IMR-90 (cell line): ENCODE results near the gene GPAT3. TPM values are rescaled to one million over a fixed set of nuclear protein-coding genes. Genes with fewer than 3 reads are reported as not detected.

Experiments
- ATAC-seq: fragments of 200-7000 bp; cut with Tn5 transposase; 2 replicates; pipeline ENCODE4 v1.9.1; 2020; ENCODE audit warnings: low read depth, mild to moderate bottlenecking, moderate library complexity
- BruUV-seq: library from RNA; stranded (reverse); fragments of 400-500 nt; replicated peaks from 2 replicates; lab custom pipeline; 2021; lab: Mats Ljungman, UMichigan
- CTCF ChIA-PET: fragments of 300-600 bp; formaldehyde crosslinking; extraction: SDS; loops from one replicate; lab custom pipeline; 2021; ENCODE audit warnings: antibody characterized with exemption; lab: Yijun Ruan, JAX
- POLR2A ChIA-PET: fragments of 300-600 bp; sonication (Branson Sonifier 250); formaldehyde crosslinking; loops from one replicate; lab custom pipeline; 2022; ENCODE audit warnings: antibody characterized with exemption; ENCODE audit not compliant: unreplicated experiment; lab: Charles Lee
- DNase-seq: peaks from one replicate; pipeline ENCODE4 v3.0.0; 2013
- H2AFZ ChIP-seq: replicated peaks from 2 replicates; pipeline ENCODE3; 2013; ENCODE audit warnings: low read length, mild to moderate bottlenecking; ENCODE audit not compliant: poor library complexity
- H2AK5ac ChIP-seq: 2 replicates; pipeline ENCODE4 v1.6.1; 2013; ENCODE audit warnings: low read depth, low read length, inconsistent platforms
- H2AK9ac ChIP-seq: replicated peaks from 2 replicates; pipeline ENCODE3; 2013; ENCODE audit warnings: mild to moderate bottlenecking, low read depth, low read length, moderate library complexity; ENCODE audit not compliant: poor library complexity
- H2BK120ac ChIP-seq: 2 replicates; pipeline ENCODE4 v1.6.1; 2013; ENCODE audit warnings: low read depth, low read length, inconsistent platforms
- H2BK15ac ChIP-seq: 3 replicates; pipeline ENCODE4 v1.6.1; 2013; ENCODE audit warnings: low read depth, low read length, inconsistent platforms
- H2BK20ac ChIP-seq: 2 replicates; pipeline ENCODE4 v1.6.1; 2013; ENCODE audit warnings: low read depth, mild to moderate bottlenecking, inconsistent platforms, low read length, moderate library complexity
- H2BK5ac ChIP-seq: 2 replicates; pipeline ENCODE4 v1.6.1; 2013; ENCODE audit warnings: mild to moderate bottlenecking, low read depth, low read length, inconsistent platforms; ENCODE audit not compliant: poor library complexity, severe bottlenecking
- H3K14ac ChIP-seq: replicated peaks from 2 replicates; pipeline ENCODE4 v1.6.1; 2013; ENCODE audit warnings: low read depth, low read length, inconsistent platforms
- H3K18ac ChIP-seq: 2 replicates; pipeline ENCODE4 v1.6.1; 2013; ENCODE audit warnings: low read depth, low read length, control low read depth
- H3K23ac ChIP-seq: 2 replicates; pipeline ENCODE4 v1.6.1; 2013; ENCODE audit warnings: low read depth, low read length, inconsistent platforms
- H3K27ac ChIP-seq: 2 replicates; pipeline ENCODE4 v1.5.1; 2013; ENCODE audit warnings: mild to moderate bottlenecking, control low read depth, low read length; ENCODE audit not compliant: insufficient read depth
- H3K27me3 ChIP-seq: 2 replicates; pipeline ENCODE4 v1.6.1; 2013; ENCODE audit warnings: low read length; ENCODE audit not compliant: control insufficient read depth, insufficient read depth
- H3K36me3 ChIP-seq: 2 replicates; pipeline ENCODE4 v1.6.1; 2013; ENCODE audit warnings: low read length, mixed read lengths; ENCODE audit not compliant: control insufficient read depth, insufficient read depth
- H3K4ac ChIP-seq: 2 replicates; pipeline ENCODE4 v1.6.1; 2013; ENCODE audit warnings: low read depth, low read length, inconsistent platforms
- H3K4me1 ChIP-seq: 2 replicates; pipeline ENCODE4 v1.6.1; 2013; ENCODE audit warnings: low read length, mixed read lengths; ENCODE audit not compliant: control insufficient read depth, insufficient read depth
- H3K4me2 ChIP-seq: 2 replicates; pipeline ENCODE4 v1.6.1; 2013; ENCODE audit warnings: low read depth, mild to moderate bottlenecking, control low read depth, low read length, moderate library complexity
- H3K4me3 ChIP-seq: 2 replicates; pipeline ENCODE4 v1.5.1; 2013; ENCODE audit warnings: low read depth, mild to moderate bottlenecking, control low read depth, low read length, moderate library complexity; ENCODE audit not compliant: insufficient read depth
- H3K56ac ChIP-seq: 2 replicates; pipeline ENCODE4 v1.6.1; 2013; ENCODE audit warnings: low read length, inconsistent platforms; ENCODE audit not compliant: insufficient read depth; ENCODE audit errors: extremely low read depth
- H3K79me1 ChIP-seq, 2 experiments: 2 replicates each; pipeline ENCODE4 v1.6.1; 2013; ENCODE audit warnings: low read length in 2 of 2, inconsistent platforms in 1 of 2, low read depth in 1 of 2
- H3K9ac ChIP-seq: 2 replicates; pipeline ENCODE4 v1.6.1; 2013; ENCODE audit warnings: low read depth, low read length, control low read depth
- H3K9me1 ChIP-seq: 2 replicates; pipeline ENCODE4 v1.6.1; 2013; ENCODE audit warnings: low read length, inconsistent platforms; ENCODE audit not compliant: insufficient read depth
- H3K9me3 ChIP-seq: 2 replicates; pipeline ENCODE4 v1.6.1; 2013; ENCODE audit warnings: low read length; ENCODE audit not compliant: control insufficient read depth, insufficient read depth
- H4K20me1 ChIP-seq: 2 replicates; pipeline ENCODE4 v1.6.1; 2013; ENCODE audit warnings: low read length, inconsistent platforms; ENCODE audit not compliant: insufficient read depth
- H4K5ac ChIP-seq: 2 replicates; pipeline ENCODE4 v1.6.1; 2013; ENCODE audit warnings: mild to moderate bottlenecking, low read depth, low read length, control low read depth
- H4K8ac ChIP-seq, 2 experiments: 2 replicates each; pipeline ENCODE4 v1.6.1; 2013; ENCODE audit warnings: low read depth in 2 of 2, low read length in 2 of 2, control low read depth in 1 of 2, inconsistent platforms in 1 of 2
- H4K91ac ChIP-seq: 2 replicates; pipeline ENCODE4 v1.6.1; 2013; ENCODE audit warnings: low read depth, low read length, inconsistent platforms; ENCODE audit not compliant: insufficient read depth
- CEBPB ChIP-seq: IDR thresholded peaks from 2 replicates; pipeline ENCODE4 v1.6.1; 2012; ENCODE audit warnings: low read depth, low read length, improper control_type of control experiment
- POLR2A ChIP-seq: IDR thresholded peaks from 2 replicates; pipeline ENCODE4 v1.6.1; 2012; ENCODE audit warnings: mild to moderate bottlenecking, low read depth, low read length
- RFX5 ChIP-seq: IDR thresholded peaks from 2 replicates; pipeline ENCODE4 v1.8.0; 2012; ENCODE audit warnings: low read depth, mild to moderate bottlenecking, low read length, moderate library complexity
- WGBS, 2 experiments: methylation state at CpG; one replicate each; pipeline versions ENCODE4 v1.1.5 to v1.1.7; 2013; ENCODE audit warnings: missing lambda C conversion rate in 2 of 2; ENCODE audit not compliant: insufficient read length in 1 of 2; ENCODE audit errors: extremely low coverage in 2 of 2; 5-methylcytosine and 5-hydroxymethylcytosine counted together
- dilution Hi-C: fragments of 300-500 bp; cut with HindIII; formaldehyde crosslinking; loops from one replicate; pipeline ENCODE4 v1.14.3; 2018; ENCODE audit warnings: low sequenced_read_pairs; ENCODE audit not compliant: unreplicated experiment
- in situ Hi-C: fragments of 300-500 bp; cut with MboI; formaldehyde crosslinking; loops from 3 replicates; pipeline ENCODE4 v1.14.3; 2019; ENCODE audit warnings: low sequenced_read_pairs, inconsistent platforms, mixed read lengths
- intact Hi-C: fragments of 100-400 bp; cut with micrococcal nuclease; formaldehyde crosslinking; loops from 2 replicates; pipeline ENCODE4 v1.10.0; 2022
- polyA plus RNA-seq, 3 experiments: library from polyadenylated mRNA; depleted of rRNA; stranded (reverse); fragments of >200 nt; gene quantifications; 2 replicates each; pipeline ENCODE4 v1.2.3, GENCODE V29; 2012; ENCODE audit warnings: low replicate concordance in 1 of 3
- total RNA-seq: library from RNA; depleted of rRNA; stranded (reverse); fragments of >200 nt; gene quantifications from 2 replicates; pipeline ENCODE4 v1.2.3, GENCODE V29; 2012
- TF ChIP-seq, protein P1 (sequence below): conservative IDR thresholded peaks from 2 replicates; pipeline ENCODE4 v1.5.1; 2012; ENCODE audit warnings: mild to moderate bottlenecking, low read depth, low read length, improper control_type of control experiment

GPAT3 gene
- total and polyA plus RNA-seq, 2 of the 4 experiments (the other 2 are of a cell fraction), result 1.3 to 2.9 TPM

- H4K8ac ChIP-seq, result no peak overlapping the region
- no peak overlapping the region for H3K4me3 ChIP-seq
- no peak overlapping the region for H3K23ac ChIP-seq
- no peaks in the 10 kb centered on the region for H3K27me3 ChIP-seq
- no peak overlapping the region for H3K4me2 ChIP-seq
- no peak overlapping the region for H3K18ac ChIP-seq
- BruUV-seq, result no TSS peak
- ChIA-PET CTCF (interaction anchor here (0.8 kb wide), 1 partner anchor 15 kb away, joined by 3 read pairs; no protein-coding TSS in a partner anchor), POLR2A (no interaction called here)
- WGBS, 2 experiments, result no CpG with 5 or more reads among the region's 4 CpGs
- H4K20me1 ChIP-seq, result no peaks in the 10 kb centered on the region
- H3K9me1 ChIP-seq, result 0 out of 2 replicates have a peak, but pooled peaks cover 3% of the 10 kb centered on the region
- no peaks in the 10 kb centered on the region for H3K79me1 ChIP-seq
- H3K4ac ChIP-seq, result no peak overlapping the region
- no peak overlapping the region for H3K14ac ChIP-seq
- peaks cover 1% of the 10 kb centered on the region for H3K4me1 ChIP-seq
- no peak for DNase-seq
- no peak overlapping the region for H2BK15ac ChIP-seq
- H2AK5ac ChIP-seq, result no peak overlapping the region
- in situ Hi-C loops (no loop called here), dilution Hi-C loops (no loop called here), intact Hi-C loops (no loop called here)
- no peak overlapping the region for H2AFZ ChIP-seq
- ATAC-seq, result no peak
- H2BK5ac ChIP-seq, result no peak overlapping the region
- no peak overlapping the region for H3K9ac ChIP-seq
- peaks cover 14% of the 10 kb centered on the region for H3K9me3 ChIP-seq
- no peak overlapping the region for H2BK20ac ChIP-seq
- H2BK120ac ChIP-seq, result no peak overlapping the region
- no peak overlapping the region for H3K27ac ChIP-seq
- H4K91ac ChIP-seq, result no peak overlapping the region
- TF ChIP-seq RFX5, result no peak
- no peak for TF ChIP-seq CEBPB
- no peak for TF ChIP-seq POLR2A
- TF ChIP-seq, protein P1, sequence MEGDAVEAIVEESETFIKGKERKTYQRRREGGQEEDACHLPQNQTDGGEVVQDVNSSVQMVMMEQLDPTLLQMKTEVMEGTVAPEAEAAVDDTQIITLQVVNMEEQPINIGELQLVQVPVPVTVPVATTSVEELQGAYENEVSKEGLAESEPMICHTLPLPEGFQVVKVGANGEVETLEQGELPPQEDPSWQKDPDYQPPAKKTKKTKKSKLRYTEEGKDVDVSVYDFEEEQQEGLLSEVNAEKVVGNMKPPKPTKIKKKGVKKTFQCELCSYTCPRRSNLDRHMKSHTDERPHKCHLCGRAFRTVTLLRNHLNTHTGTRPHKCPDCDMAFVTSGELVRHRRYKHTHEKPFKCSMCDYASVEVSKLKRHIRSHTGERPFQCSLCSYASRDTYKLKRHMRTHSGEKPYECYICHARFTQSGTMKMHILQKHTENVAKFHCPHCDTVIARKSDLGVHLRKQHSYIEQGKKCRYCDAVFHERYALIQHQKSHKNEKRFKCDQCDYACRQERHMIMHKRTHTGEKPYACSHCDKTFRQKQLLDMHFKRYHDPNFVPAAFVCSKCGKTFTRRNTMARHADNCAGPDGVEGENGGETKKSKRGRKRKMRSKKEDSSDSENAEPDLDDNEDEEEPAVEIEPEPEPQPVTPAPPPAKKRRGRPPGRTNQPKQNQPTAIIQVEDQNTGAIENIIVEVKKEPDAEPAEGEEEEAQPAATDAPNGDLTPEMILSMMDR, result no peak
- H4K5ac ChIP-seq, result no peak overlapping the region
- H3K36me3 ChIP-seq, result no peaks in the 10 kb centered on the region
- no peak overlapping the region for H2AK9ac ChIP-seq
- no peak overlapping the region for H3K56ac ChIP-seq
Observed at GRCh38 chr4:83613994-83614393, 78.1 kb downstream of the GPAT3 start.
